Left ventricle myocardium superior (tissue), 1 donor: ENCODE measurements around the gene SLC30A7. TPM values are rescaled to one million over a fixed set of nuclear protein-coding genes. Genes with fewer than 3 reads are reported as not detected.
"Not testable (repeated sequence)": the region's sequence is repeated elsewhere in the genome, so short reads cannot be mapped to it uniquely, and the experiment has no call there.

Experiments used
- ATAC-seq: fragments of 200-7000 bp; cut with Tn5 transposase; one replicate; pipeline ENCODE4 v1.9.1; 2020; ENCODE audit warnings: mild to moderate bottlenecking, moderate library complexity
- DNase-seq: peaks from one replicate; pipeline ENCODE4 v3.0.0-alpha.2; 2020
- intact Hi-C: fragments of 100-400 bp; cut with micrococcal nuclease; formaldehyde crosslinking; loops from one replicate; pipeline ENCODE4 v1.11.0; 2022
- long read RNA-seq: library from polyadenylated mRNA; unstranded; transcript quantifications from one replicate; pipeline ENCODE4 v2.0.0, GENCODE V29; 2021
- total RNA-seq: library from RNA; stranded (reverse); fragmentation: NEBNext Ultra II Directional; extraction: Animal tissue kit (Norgen Biotek cat#: 25700); gene quantifications from one replicate; pipeline ENCODE4 v1.2.1, GENCODE V29; 2021
- donor health status: DM: no; HTN: yes; CAD: no; lungs with severe emphysema.

SLC30A7 gene
- total RNA-seq: 3.5 TPM
- long read RNA-seq, full-length matches to known transcripts: 1 of 1 reads
- long read RNA-seq, partial matches to known transcripts: 0 of 1 reads
- long read RNA-seq, other reads (novel, unspliced or antisense): 0 of 1 reads

- intact Hi-C loops: no loop called here
- peak; percentile 98 for DNase-seq
- peak; percentile 97 for ATAC-seq
Measured at GRCh38 chr1:100895540-100896480, at the start of gene SLC30A7. Gene SLC30A7 (plus strand): TSS chr1:100896090. CDS start chr1:100896263, 173 bp downstream.

GRCh38 chr1:100847361-100848082 is 48.4 kb upstream of the SLC30A7 start:
- no peak for ATAC-seq
- intact Hi-C loops: no loop called here
- no peak for DNase-seq

- intact Hi-C loops: no loop called here
- ATAC-seq (no peak), DNase-seq (no peak)
Measured at GRCh38 chr1:100851726-100852125, 44.2 kb upstream of the SLC30A7 start.

- intact Hi-C loops: no loop called here
- DNase-seq: no peak
- ATAC-seq: no peak
Measured at GRCh38 chr1:100852976-100853375, 42.9 kb upstream of the SLC30A7 start.

- intact Hi-C loops, DNase-seq, ATAC-seq: not testable (repeated sequence)
Measured at GRCh38 chr1:100855116-100855515, 40.8 kb upstream of the SLC30A7 start.

- DNase-seq: no peak
- peak; percentile 66 for ATAC-seq
- intact Hi-C loops: no loop called here
Measured at GRCh38 chr1:100860397-100860991, 35.4 kb upstream of the SLC30A7 start.

GRCh38 chr1:100861379-100861778 is 34.5 kb upstream of the SLC30A7 start:
- intact Hi-C loops: no loop called here
- DNase-seq (no peak), ATAC-seq (peak; percentile 79)

- DNase-seq (no peak), ATAC-seq (no peak)
- intact Hi-C loops: no loop called here
Measured at GRCh38 chr1:100862591-100862990, 33.3 kb upstream of the SLC30A7 start.

- peak; percentile 58 for ATAC-seq
- intact Hi-C loops: loop anchor here (2.0 to 5.0 kb wide), 2 partner anchors 259 to 409 kb away; no protein-coding TSS in a partner anchor
- no peak for DNase-seq
Measured at GRCh38 chr1:100866041-100866900, 29.6 kb upstream of the SLC30A7 start.

- intact Hi-C loops: loop anchor here (2.0 to 5.0 kb wide), 2 partner anchors 260 to 410 kb away; no protein-coding TSS in a partner anchor
- ATAC-seq: no peak
- DNase-seq: no peak
Measured at GRCh38 chr1:100866901-100867206, 29.0 kb upstream of the SLC30A7 start.

GRCh38 chr1:100868364-100868995 is 27.4 kb upstream of the SLC30A7 start:
- ATAC-seq: peak; percentile 43
- intact Hi-C loops: loop anchor here (5.0 kb wide), 1 partner anchor 411 kb away; no protein-coding TSS in a partner anchor

GRCh38 chr1:100869996-100870395 is 25.9 kb upstream of the SLC30A7 start:
- no peak for ATAC-seq
- intact Hi-C loops: loop anchor here (5.0 kb wide), 1 partner anchor 413 kb away; no protein-coding TSS in a partner anchor
- no peak for DNase-seq

More at GRCh38 chr1:100868364-100868995, 27.4 kb upstream of the SLC30A7 start:
- no peak for DNase-seq

GRCh38 chr1:100874433-100874832 is 21.5 kb upstream of the SLC30A7 start:
- intact Hi-C loops: no loop called here
- no peak for DNase-seq
- ATAC-seq: no peak

GRCh38 chr1:100875228-100875627 is 20.7 kb upstream of the SLC30A7 start:
- DNase-seq (no peak), ATAC-seq (no peak)
- intact Hi-C loops: no loop called here

- no peak for ATAC-seq
Measured at GRCh38 chr1:100876291-100876690, 19.6 kb upstream of the SLC30A7 start.

GRCh38 chr1:100879422-100879821 is 16.5 kb upstream of the SLC30A7 start:
- ATAC-seq (peak; percentile 74), DNase-seq (no peak)
- intact Hi-C loops: no loop called here

More at GRCh38 chr1:100876291-100876690, 19.6 kb upstream of the SLC30A7 start:
- no peak for DNase-seq
- intact Hi-C loops: no loop called here

- no peak for ATAC-seq
Measured at GRCh38 chr1:100881687-100882086, 14.2 kb upstream of the SLC30A7 start.

GRCh38 chr1:100882698-100883097 is 13.2 kb upstream of the SLC30A7 start:
- ATAC-seq (peak; percentile 71), DNase-seq (no peak)
- intact Hi-C loops: no loop called here

More at GRCh38 chr1:100881687-100882086, 14.2 kb upstream of the SLC30A7 start:
- DNase-seq: no peak
- intact Hi-C loops: no loop called here
